Measurements from ENCODE around the gene YBEY. TPM values are rescaled to one million over a fixed set of nuclear protein-coding genes. Genes with fewer than 3 reads are reported as not detected.

The YBEY gene
- total RNA-seq, 2 experiments from 2014 or later = 11.5 to 12.5 TPM

- CTCF ChIA-PET = interaction anchor here (0.9 to 1.9 kb wide), 3 partner anchors 13 to 21 kb away, joined by 3 to 4 read pairs (median 3); partner anchors contain the start of gene LSS
- DNase-seq = no peak
- H3K27ac Mint-ChIP-seq = peak overlapping the region; percentile 80
- H3K9me3 Mint-ChIP-seq = peaks cover 7% of the 10 kb centered on the region
- POLR2A ChIA-PET = no interaction called here
- H3K36me3 Mint-ChIP-seq (ENCODE audit: low read depth) = peaks cover 72% of the 10 kb centered on the region
- H3K4me1 Mint-ChIP-seq = peaks cover 39% of the 10 kb centered on the region
- no peaks in the 10 kb centered on the region for H3K27me3 Mint-ChIP-seq
- H3K4me3 Mint-ChIP-seq = no peak overlapping the region
Observed at GRCh38 chr21:46250146-46250725, 35.9 kb upstream of the YBEY start.

GRCh38 chr21:46252840-46253239 is 33.3 kb upstream of the YBEY start:
- peaks cover 80% of the 10 kb centered on the region for H3K36me3 Mint-ChIP-seq (ENCODE audit: low read depth)
- no peak overlapping the region for H3K4me3 Mint-ChIP-seq
- H3K9me3 Mint-ChIP-seq = peaks cover 7% of the 10 kb centered on the region
- H3K27ac Mint-ChIP-seq = peak overlapping the region; percentile 83
- POLR2A ChIA-PET = no interaction called here
- H3K27me3 Mint-ChIP-seq = no peaks in the 10 kb centered on the region
- H3K4me1 Mint-ChIP-seq = peaks cover 40% of the 10 kb centered on the region
- no peak for DNase-seq
- CTCF ChIA-PET = interaction anchor here (0.6 to 2.0 kb wide), 5 partner anchors 9 to 684 kb away, joined by 3 to 9 read pairs (median 4); no protein-coding TSS in a partner anchor

GRCh38 chr21:46253610-46254124 is 32.5 kb upstream of the YBEY start:
- H3K27ac Mint-ChIP-seq = peak overlapping the region; percentile 83
- ChIA-PET CTCF (interaction anchor here (1.2 to 2.0 kb wide), 6 partner anchors 10 to 43 kb away, joined by 3 to 9 read pairs (median 4); no protein-coding TSS in a partner anchor), POLR2A (interaction anchor here (0.8 kb wide), 1 partner anchor 9 kb away, joined by 3 read pairs; no protein-coding TSS in a partner anchor)
- peaks cover 7% of the 10 kb centered on the region for H3K9me3 Mint-ChIP-seq
- peaks cover 85% of the 10 kb centered on the region for H3K36me3 Mint-ChIP-seq (ENCODE audit: low read depth)
- peak; percentile 65 for DNase-seq
- H3K4me1 Mint-ChIP-seq = peaks cover 40% of the 10 kb centered on the region
- no peaks in the 10 kb centered on the region for H3K27me3 Mint-ChIP-seq
- H3K4me3 Mint-ChIP-seq = peak overlapping the region; percentile 4

- Mint-ChIP-seq H3K4me3 (no peak overlapping the region), H3K27ac (peak overlapping the region; percentile 83), H3K4me1 (peaks cover 40% of the 10 kb centered on the region), H3K9me3 (peaks cover 7% of the 10 kb centered on the region), H3K36me3 (ENCODE audit: low read depth) (peaks cover 81% of the 10 kb centered on the region), H3K27me3 (no peaks in the 10 kb centered on the region)
- no peak for DNase-seq
- CTCF ChIA-PET = interaction anchor here (1.2 to 2.0 kb wide), 5 partner anchors 11 to 42 kb away, joined by 3 to 9 read pairs (median 3); no protein-coding TSS in a partner anchor
- POLR2A ChIA-PET = interaction anchor here (0.8 kb wide), 1 partner anchor 10 kb away, joined by 3 read pairs; no protein-coding TSS in a partner anchor
Observed at GRCh38 chr21:46254208-46254975, 31.8 kb upstream of the YBEY start.

GRCh38 chr21:46255166-46255565 is 31.0 kb upstream of the YBEY start:
- H3K9me3 Mint-ChIP-seq = peaks cover 7% of the 10 kb centered on the region
- H3K4me1 Mint-ChIP-seq = peaks cover 36% of the 10 kb centered on the region
- no peaks in the 10 kb centered on the region for H3K27me3 Mint-ChIP-seq
- peak overlapping the region; percentile 83 for H3K27ac Mint-ChIP-seq
- CTCF ChIA-PET = interaction anchor here (1.2 kb wide), 1 partner anchor 39 kb away, joined by 3 read pairs; no protein-coding TSS in a partner anchor
- peaks cover 76% of the 10 kb centered on the region for H3K36me3 Mint-ChIP-seq (ENCODE audit: low read depth)
- no peak for DNase-seq
- H3K4me3 Mint-ChIP-seq = no peak overlapping the region
- POLR2A ChIA-PET = no interaction called here

- ChIA-PET CTCF (no interaction called here), POLR2A (no interaction called here)
- DNase-seq = no peak
- H3K9me3 Mint-ChIP-seq = peaks cover 7% of the 10 kb centered on the region
- H3K4me1 Mint-ChIP-seq = peaks cover 29% of the 10 kb centered on the region
- no peak overlapping the region for H3K4me3 Mint-ChIP-seq
- H3K27me3 Mint-ChIP-seq = no peaks in the 10 kb centered on the region
- H3K36me3 Mint-ChIP-seq (ENCODE audit: low read depth) = peaks cover 73% of the 10 kb centered on the region
- no peak overlapping the region for H3K27ac Mint-ChIP-seq
Observed at GRCh38 chr21:46255758-46256337, 30.3 kb upstream of the YBEY start.

- Mint-ChIP-seq H3K4me1 (peaks cover 24% of the 10 kb centered on the region), H3K4me3 (no peak overlapping the region), H3K9me3 (peaks cover 7% of the 10 kb centered on the region), H3K27me3 (no peaks in the 10 kb centered on the region), H3K36me3 (ENCODE audit: low read depth) (peaks cover 71% of the 10 kb centered on the region), H3K27ac (no peak overlapping the region)
- POLR2A ChIA-PET = no interaction called here
- CTCF ChIA-PET = interaction anchor here (0.8 kb wide), 1 partner anchor 11 kb away, joined by 3 read pairs; no protein-coding TSS in a partner anchor
- DNase-seq = no peak
Observed at GRCh38 chr21:46256501-46256994, 29.6 kb upstream of the YBEY start.

GRCh38 chr21:46264046-46264689 is 22.0 kb upstream of the YBEY start:
- ChIA-PET CTCF (no interaction called here), POLR2A (no interaction called here)
- H3K4me3 Mint-ChIP-seq = no peak overlapping the region
- peaks cover 34% of the 10 kb centered on the region for H3K36me3 Mint-ChIP-seq (ENCODE audit: low read depth)
- H3K4me1 Mint-ChIP-seq = no peaks in the 10 kb centered on the region
- no peaks in the 10 kb centered on the region for H3K27me3 Mint-ChIP-seq
- no peak for DNase-seq
- H3K27ac Mint-ChIP-seq = no peak overlapping the region
- no peaks in the 10 kb centered on the region for H3K9me3 Mint-ChIP-seq

- CTCF ChIA-PET = no interaction called here
- Mint-ChIP-seq H3K36me3 (ENCODE audit: low read depth) (peaks cover 35% of the 10 kb centered on the region), H3K27me3 (no peaks in the 10 kb centered on the region), H3K27ac (no peak overlapping the region), H3K4me3 (no peak overlapping the region), H3K4me1 (no peaks in the 10 kb centered on the region), H3K9me3 (no peaks in the 10 kb centered on the region)
- no peak for DNase-seq
- POLR2A ChIA-PET = no interaction called here
Observed at GRCh38 chr21:46264690-46265144, 21.4 kb upstream of the YBEY start.

GRCh38 chr21:46265736-46266525 is 20.2 kb upstream of the YBEY start:
- Mint-ChIP-seq H3K9me3 (no peaks in the 10 kb centered on the region), H3K36me3 (ENCODE audit: low read depth) (peaks cover 38% of the 10 kb centered on the region), H3K27ac (no peak overlapping the region), H3K4me1 (no peaks in the 10 kb centered on the region), H3K4me3 (no peak overlapping the region), H3K27me3 (no peaks in the 10 kb centered on the region)
- no peak for DNase-seq
- CTCF ChIA-PET = interaction anchor here (0.5 to 1.4 kb wide), 2 partner anchors 9 to 1076 kb away, joined by 3 read pairs; no protein-coding TSS in a partner anchor
- POLR2A ChIA-PET = no interaction called here

- H3K36me3 Mint-ChIP-seq (ENCODE audit: low read depth) = peaks cover 35% of the 10 kb centered on the region
- no peak overlapping the region for H3K27ac Mint-ChIP-seq
- DNase-seq = no peak
- CTCF ChIA-PET = interaction anchor here (0.5 to 2.2 kb wide), 5 partner anchors 8 to 1077 kb away, joined by 3 to 4 read pairs (median 3); partner anchors contain the start of genes MCM3AP and YBEY
- H3K4me1 Mint-ChIP-seq = no peaks in the 10 kb centered on the region
- H3K4me3 Mint-ChIP-seq = no peak overlapping the region
- H3K9me3 Mint-ChIP-seq = no peaks in the 10 kb centered on the region
- POLR2A ChIA-PET = no interaction called here
- no peaks in the 10 kb centered on the region for H3K27me3 Mint-ChIP-seq
Observed at GRCh38 chr21:46266946-46267345, 19.2 kb upstream of the YBEY start.
